ENCODE data around the gene TMPRSS11B. TPM values are rescaled to one million over a fixed set of nuclear protein-coding genes. Genes with fewer than 3 reads are reported as not detected.
"Not testable (repeated sequence)": the region's sequence is repeated elsewhere in the genome, so short reads cannot be mapped to it uniquely, and the experiment has no call there.

The TMPRSS11B gene
- total RNA-seq, 1 experiment from 2014 or later, result not detected

- POLR2A ChIA-PET (ENCODE audit: unreplicated experiment), result no interaction called here
- H3K79me2 ChIP-seq (ENCODE audit: low read length), result no peaks in the 10 kb centered on the region
- intact Hi-C loops (cut with micrococcal nuclease), result no loop called here
- CTCF ChIA-PET, result no interaction called here
- no peaks in the 10 kb centered on the region for H3K9me2 ChIP-seq (replicated peaks; ENCODE audit: low read length)
- no peaks in the 10 kb centered on the region for H3K9me3 ChIP-seq (ENCODE audit: low read length)
- H2AFZ ChIP-seq (ENCODE audit: low read length), result no peak overlapping the region
- no peak overlapping the region for H3K9ac ChIP-seq (ENCODE audit: low read length)
- no peaks in the 10 kb centered on the region for H3K4me1 ChIP-seq (ENCODE audit: insufficient read depth, low read length)
- DNase-seq, result peak; percentile 40
- no peak overlapping the region for H3K4me2 ChIP-seq (ENCODE audit: low read length)
- H3K36me3 ChIP-seq (ENCODE audit: low read depth, low read length), result no peaks in the 10 kb centered on the region
- TF ChIP-seq, protein P1, sequence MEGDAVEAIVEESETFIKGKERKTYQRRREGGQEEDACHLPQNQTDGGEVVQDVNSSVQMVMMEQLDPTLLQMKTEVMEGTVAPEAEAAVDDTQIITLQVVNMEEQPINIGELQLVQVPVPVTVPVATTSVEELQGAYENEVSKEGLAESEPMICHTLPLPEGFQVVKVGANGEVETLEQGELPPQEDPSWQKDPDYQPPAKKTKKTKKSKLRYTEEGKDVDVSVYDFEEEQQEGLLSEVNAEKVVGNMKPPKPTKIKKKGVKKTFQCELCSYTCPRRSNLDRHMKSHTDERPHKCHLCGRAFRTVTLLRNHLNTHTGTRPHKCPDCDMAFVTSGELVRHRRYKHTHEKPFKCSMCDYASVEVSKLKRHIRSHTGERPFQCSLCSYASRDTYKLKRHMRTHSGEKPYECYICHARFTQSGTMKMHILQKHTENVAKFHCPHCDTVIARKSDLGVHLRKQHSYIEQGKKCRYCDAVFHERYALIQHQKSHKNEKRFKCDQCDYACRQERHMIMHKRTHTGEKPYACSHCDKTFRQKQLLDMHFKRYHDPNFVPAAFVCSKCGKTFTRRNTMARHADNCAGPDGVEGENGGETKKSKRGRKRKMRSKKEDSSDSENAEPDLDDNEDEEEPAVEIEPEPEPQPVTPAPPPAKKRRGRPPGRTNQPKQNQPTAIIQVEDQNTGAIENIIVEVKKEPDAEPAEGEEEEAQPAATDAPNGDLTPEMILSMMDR (conservative IDR thresholded peaks at IDR 0.05; ENCODE audit: low read depth, low read length), result no peak
- TF ChIP-seq EZH2 (IDR thresholded peaks at IDR 0.05; ENCODE audit: low read length, unreplicated experiment), result no peak
- TF ChIP-seq EZH2phosphoT487 (IDR thresholded peaks at IDR 0.05; ENCODE audit: borderline replicate concordance, low read length), result no peak
- H3F3A ChIP-seq (ENCODE audit: low read length, unreplicated experiment), result no peaks in the 10 kb centered on the region
- no TSS peak for BruUV-seq (replicated peaks)
- H3K27ac ChIP-seq (ENCODE audit: low read length), result no peak overlapping the region
- no peak for ATAC-seq
- H3K4me3 ChIP-seq (ENCODE audit: low read length), result no peak overlapping the region
- no peaks in the 10 kb centered on the region for H4K20me1 ChIP-seq (ENCODE audit: low read length)
- H3K27me3 ChIP-seq (ENCODE audit: low read length), result peaks cover 25% of the 10 kb centered on the region
Observed at GRCh38 chr4:68218044-68218443, 27.4 kb downstream of the TMPRSS11B start.

GRCh38 chr4:68216501-68216900, 29.0 kb downstream of the TMPRSS11B start:
- Histone ChIP-seq H2AFZ (ENCODE audit: low read length) (no peak overlapping the region), H3K9me2 (replicated peaks; ENCODE audit: low read length) (no peaks in the 10 kb centered on the region), H3K9me3 (ENCODE audit: low read length) (no peaks in the 10 kb centered on the region), H3K9ac (ENCODE audit: low read length) (no peak overlapping the region), H3K36me3 (ENCODE audit: low read depth, low read length) (no peaks in the 10 kb centered on the region), H3K79me2 (ENCODE audit: low read length) (no peaks in the 10 kb centered on the region), H4K20me1 (ENCODE audit: low read length) (no peaks in the 10 kb centered on the region), H3K4me1 (ENCODE audit: insufficient read depth, low read length) (no peaks in the 10 kb centered on the region), H3K4me3 (ENCODE audit: low read length) (no peak overlapping the region), H3F3A (ENCODE audit: low read length, unreplicated experiment) (no peaks in the 10 kb centered on the region), H3K4me2 (ENCODE audit: low read length) (no peak overlapping the region), H3K27ac (ENCODE audit: low read length) (no peak overlapping the region), H3K27me3 (ENCODE audit: low read length) (peaks cover 25% of the 10 kb centered on the region)
- intact Hi-C loops (cut with micrococcal nuclease), result no loop called here
- TF ChIP-seq, protein P1 (conservative IDR thresholded peaks at IDR 0.05; ENCODE audit: low read depth, low read length), result no peak
- TF ChIP-seq EZH2 (IDR thresholded peaks at IDR 0.05; ENCODE audit: low read length, unreplicated experiment), result no peak
- DNase-seq (no peak), ATAC-seq (no peak)
- no TSS peak for BruUV-seq (replicated peaks)
- POLR2A ChIA-PET (ENCODE audit: unreplicated experiment), result no interaction called here
- CTCF ChIA-PET, result no interaction called here

- BruUV-seq (replicated peaks), result no TSS peak
- CTCF ChIA-PET, result no interaction called here
- H3K9me3 ChIP-seq (ENCODE audit: low read length), result peaks cover 16% of the 10 kb centered on the region
- H3K9me2 ChIP-seq (replicated peaks; ENCODE audit: low read length), result no peaks in the 10 kb centered on the region
- H3K9ac ChIP-seq (ENCODE audit: low read length), result no peak overlapping the region
- ATAC-seq, result no peak
- no peak overlapping the region for H3K4me3 ChIP-seq (ENCODE audit: low read length)
- POLR2A ChIA-PET (ENCODE audit: unreplicated experiment), result no interaction called here
- no peaks in the 10 kb centered on the region for H3K36me3 ChIP-seq (ENCODE audit: low read depth, low read length)
- no peaks in the 10 kb centered on the region for H3K79me2 ChIP-seq (ENCODE audit: low read length)
- TF ChIP-seq EZH2 (IDR thresholded peaks at IDR 0.05; ENCODE audit: low read length, unreplicated experiment) (no peak), EZH2phosphoT487 (IDR thresholded peaks at IDR 0.05; ENCODE audit: borderline replicate concordance, low read length) (no peak)
- TF ChIP-seq, protein P1 (conservative IDR thresholded peaks at IDR 0.05; ENCODE audit: low read depth, low read length), result no peak
- intact Hi-C loops (cut with micrococcal nuclease), result no loop called here
- no peak overlapping the region for H2AFZ ChIP-seq (ENCODE audit: low read length)
- H3K4me2 ChIP-seq (ENCODE audit: low read length), result no peak overlapping the region
- no peaks in the 10 kb centered on the region for H3K4me1 ChIP-seq (ENCODE audit: insufficient read depth, low read length)
- H3K27me3 ChIP-seq (ENCODE audit: low read length), result no peaks in the 10 kb centered on the region
- H3K27ac ChIP-seq (ENCODE audit: low read length), result no peak overlapping the region
- DNase-seq, result no peak
- no peaks in the 10 kb centered on the region for H4K20me1 ChIP-seq (ENCODE audit: low read length)
- no peaks in the 10 kb centered on the region for H3F3A ChIP-seq (ENCODE audit: low read length, unreplicated experiment)
Observed at GRCh38 chr4:68209003-68209402, 36.5 kb downstream of the TMPRSS11B start.

GRCh38 chr4:68194305-68194704, 51.2 kb downstream of the TMPRSS11B start:
- H3K79me2 ChIP-seq (ENCODE audit: low read length); H3K4me3 ChIP-seq (ENCODE audit: low read length); POLR2A ChIA-PET (ENCODE audit: unreplicated experiment); DNase-seq; H3K9me3 ChIP-seq (ENCODE audit: low read length); CTCF ChIA-PET; H3K9me2 ChIP-seq (replicated peaks; ENCODE audit: low read length); H3F3A ChIP-seq (ENCODE audit: low read length, unreplicated experiment); H3K9ac ChIP-seq (ENCODE audit: low read length); H3K27ac ChIP-seq (ENCODE audit: low read length); H4K20me1 ChIP-seq (ENCODE audit: low read length); H3K36me3 ChIP-seq (ENCODE audit: low read depth, low read length); H3K4me2 ChIP-seq (ENCODE audit: low read length); H3K4me1 ChIP-seq (ENCODE audit: insufficient read depth, low read length); H2AFZ ChIP-seq (ENCODE audit: low read length); BruUV-seq (replicated peaks); intact Hi-C loops (cut with micrococcal nuclease); ATAC-seq: not testable (repeated sequence)
- H3K27me3 ChIP-seq (ENCODE audit: low read length), result peaks cover 15% of the 10 kb centered on the region; the same call in 1 of the 2 replicates

All from PC-3 (cell line).